Breast epithelium (tissue), 3 donors: Measurements from ENCODE around the gene FBN1.

ENCODE experiments used
- POLR2A ChIP-seq: fragments of 450-650 bp; IDR thresholded peaks from one replicate; pipeline ENCODE4 v1.6.1; 2016; ENCODE audit warnings: antibody characterized with exemption, mild to moderate bottlenecking, moderate library complexity
- POLR2AphosphoS5 ChIP-seq, 3 donors: sonication (generic); formaldehyde crosslinking; IDR thresholded peaks; one replicate each; pipeline ENCODE4 v1.6.1; 2017; ENCODE audit warnings: antibody characterized with exemption in 3 of 3

GRCh38 chr15:48426941-48427340 is 218.6 kb downstream of the FBN1 start:
- TF ChIP-seq POLR2A = no peak
- TF ChIP-seq POLR2AphosphoS5 (IDR thresholded peaks at IDR 0.05) = no peak
